Liver (tissue), 9 donors: Measurements from ENCODE around the gene MESD. TPM values are rescaled to one million over a fixed set of nuclear protein-coding genes. Genes with fewer than 3 reads are reported as not detected.

ENCODE experiments used
- DNase-seq: peaks from one replicate; pipeline ENCODE4 v3.0.0-alpha.2; 2017; ENCODE audit warnings: low spot score
- H3K27ac ChIP-seq, 2 donors: one replicate each; pipeline ENCODE4 v1.7.0; 2013; ENCODE audit warnings: inconsistent platforms in 2 of 2, low read length in 2 of 2, control low read depth in 1 of 2, low read depth in 1 of 2, mild to moderate bottlenecking in 1 of 2
- H3K27me3 ChIP-seq, 4 donors: one replicate each; pipeline versions ENCODE4 v1.6.1 to v1.7.0; 2013; ENCODE audit warnings: low read length in 3 of 4, inconsistent platforms in 1 of 4, mild to moderate bottlenecking in 1 of 4, moderate library complexity in 1 of 4; ENCODE audit not compliant: control insufficient read depth in 4 of 4, insufficient read depth in 4 of 4
- H3K36me3 ChIP-seq, 4 donors: one replicate each; pipeline versions ENCODE4 v1.6.1 to v1.7.0; 2013; ENCODE audit warnings: low read length in 3 of 4, mild to moderate bottlenecking in 3 of 4, low read depth in 1 of 4, moderate library complexity in 1 of 4; ENCODE audit not compliant: control insufficient read depth in 4 of 4, insufficient read depth in 3 of 4
- H3K4me1 ChIP-seq, 4 donors: one replicate each; pipeline versions ENCODE4 v1.6.1 to v1.7.0; 2013; ENCODE audit warnings: low read length in 3 of 4, mild to moderate bottlenecking in 3 of 4, moderate library complexity in 1 of 4; ENCODE audit not compliant: control insufficient read depth in 4 of 4, insufficient read depth in 4 of 4
- H3K4me3 ChIP-seq, 3 donors: one replicate each; pipeline versions ENCODE4 v1.6.1 to v1.7.0; 2013; ENCODE audit warnings: low read length in 3 of 3, control low read depth in 1 of 3, low read depth in 1 of 3, mild to moderate bottlenecking in 1 of 3
- H3K9ac ChIP-seq, 2 donors: one replicate each; pipeline ENCODE4 v1.7.0; 2013; ENCODE audit warnings: low read length in 2 of 2, mild to moderate bottlenecking in 2 of 2, moderate library complexity in 2 of 2, control low read depth in 1 of 2, low read depth in 1 of 2
- H3K9me3 ChIP-seq, 4 donors: one replicate each; pipeline versions ENCODE4 v1.6.1 to v1.7.0; 2013; ENCODE audit warnings: low read length in 3 of 4; ENCODE audit not compliant: control insufficient read depth in 4 of 4
- GABPA ChIP-seq, 2 donors: IDR thresholded peaks in 1 of 2; conservative IDR thresholded peaks in 1 of 2; 2 replicates each; pipeline ENCODE4 v1.6.1; 2016; ENCODE audit warnings: antibody characterized with exemption in 2 of 2, mild to moderate bottlenecking in 1 of 2, moderate library complexity in 1 of 2
- NR2F2 ChIP-seq: IDR thresholded peaks from 2 replicates; pipeline ENCODE4 v1.6.1; 2016; ENCODE audit warnings: antibody characterized with exemption
- RAD21 ChIP-seq, 2 donors: IDR thresholded peaks; 2 replicates each; pipeline ENCODE4 v1.6.1; 2016; ENCODE audit warnings: antibody characterized with exemption in 2 of 2, mild to moderate bottlenecking in 2 of 2
- RXRA ChIP-seq, 2 donors: IDR thresholded peaks; 2 replicates each; pipeline ENCODE4 v1.6.1; 2017 to 2018; ENCODE audit warnings: antibody characterized with exemption in 2 of 2, mild to moderate bottlenecking in 1 of 2
- TAF1 ChIP-seq: conservative IDR thresholded peaks from 2 replicates; pipeline ENCODE4 v1.6.1; 2016; ENCODE audit warnings: antibody characterized with exemption, mild to moderate bottlenecking
- YY1 ChIP-seq: IDR thresholded peaks from 2 replicates; pipeline ENCODE4 v1.6.1; 2016; ENCODE audit warnings: antibody characterized with exemption, mild to moderate bottlenecking
- WGBS: extraction: QIAGEN DNeasy Blood & Tissue Kit; methylation state at CpG from one replicate; pipeline ENCODE4 v1.1.7; 2013; 5-methylcytosine and 5-hydroxymethylcytosine counted together
- polyA plus RNA-seq, 2 donors: library from polyadenylated mRNA; stranded (reverse) in 1 of 2; unstranded in 1 of 2; fragments of 200-250 nt in 1 of 2; fragments of >200 nt in 1 of 2; fragmentation: Nextera tagmentation in 1 of 2; extraction: Ambion mirVana in 1 of 2; gene quantifications; one replicate each; pipeline versions ENCODE4 v1.2.1 to v1.2.3, GENCODE V29; 2013 to 2015
- total RNA-seq, 2 donors: library from RNA; depleted of rRNA; stranded (reverse); fragments of >200 nt; gene quantifications; one replicate each; pipeline ENCODE4 v1.2.3, GENCODE V29; 2014
- TF ChIP-seq, protein P1 (sequence below): IDR thresholded peaks from 2 replicates; pipeline ENCODE4 v1.6.1; 2016; ENCODE audit warnings: antibody characterized with exemption
- TF ChIP-seq, protein P2 (sequence below): IDR thresholded peaks from 2 replicates; pipeline ENCODE4 v1.6.1; 2016; ENCODE audit warnings: antibody characterized with exemption
- donor health status: healthy.
- donor health status: healthy.
- donor health status: healthy.
- donor health status: healthy.
- donor health status: healthy.

The MESD gene
- total and polyA plus RNA-seq, 4 donors, result 15.3 to 24.0 (median 17.0) TPM

DNA sequence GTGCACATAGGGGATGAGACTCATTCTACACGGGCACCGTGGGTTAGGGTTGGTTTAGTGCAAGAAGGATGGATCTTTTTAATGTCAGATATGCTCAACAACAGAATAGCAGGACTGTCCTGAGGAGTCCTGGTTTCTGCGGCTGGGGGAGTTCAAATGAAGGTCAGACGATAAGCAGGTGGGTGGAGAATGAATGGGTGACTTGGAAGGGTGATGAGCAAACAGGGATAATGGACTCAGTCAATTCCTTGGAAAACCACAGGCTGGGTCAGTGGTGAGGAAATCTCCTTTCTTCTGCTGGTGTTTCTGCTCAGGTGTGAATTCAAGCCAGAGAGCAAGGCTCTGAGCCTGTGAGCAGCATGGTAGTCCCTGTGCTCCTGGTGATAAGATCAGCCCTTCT, 59.9 kb downstream of the MESD start:
- Histone ChIP-seq H3K36me3 (no peaks in the 10 kb centered on the region), H3K27me3 (no peaks in the 10 kb centered on the region), H3K4me1 (no peaks in the 10 kb centered on the region), H3K9me3 (no peaks in the 10 kb centered on the region), H3K4me3 (no peak overlapping the region), H3K9ac (no peak overlapping the region), H3K27ac (no peak overlapping the region)
- TF ChIP-seq, protein P1, sequence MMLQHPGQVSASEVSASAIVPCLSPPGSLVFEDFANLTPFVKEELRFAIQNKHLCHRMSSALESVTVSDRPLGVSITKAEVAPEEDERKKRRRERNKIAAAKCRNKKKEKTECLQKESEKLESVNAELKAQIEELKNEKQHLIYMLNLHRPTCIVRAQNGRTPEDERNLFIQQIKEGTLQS, result no peak
- TF ChIP-seq NR2F2 (no peak), TAF1 (no peak)
- TF ChIP-seq, protein P2, sequence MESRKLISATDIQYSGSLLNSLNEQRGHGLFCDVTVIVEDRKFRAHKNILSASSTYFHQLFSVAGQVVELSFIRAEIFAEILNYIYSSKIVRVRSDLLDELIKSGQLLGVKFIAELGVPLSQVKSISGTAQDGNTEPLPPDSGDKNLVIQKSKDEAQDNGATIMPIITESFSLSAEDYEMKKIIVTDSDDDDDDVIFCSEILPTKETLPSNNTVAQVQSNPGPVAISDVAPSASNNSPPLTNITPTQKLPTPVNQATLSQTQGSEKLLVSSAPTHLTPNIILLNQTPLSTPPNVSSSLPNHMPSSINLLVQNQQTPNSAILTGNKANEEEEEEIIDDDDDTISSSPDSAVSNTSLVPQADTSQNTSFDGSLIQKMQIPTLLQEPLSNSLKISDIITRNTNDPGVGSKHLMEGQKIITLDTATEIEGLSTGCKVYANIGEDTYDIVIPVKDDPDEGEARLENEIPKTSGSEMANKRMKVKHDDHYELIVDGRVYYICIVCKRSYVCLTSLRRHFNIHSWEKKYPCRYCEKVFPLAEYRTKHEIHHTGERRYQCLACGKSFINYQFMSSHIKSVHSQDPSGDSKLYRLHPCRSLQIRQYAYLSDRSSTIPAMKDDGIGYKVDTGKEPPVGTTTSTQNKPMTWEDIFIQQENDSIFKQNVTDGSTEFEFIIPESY, result no peak
- 90% methylated on average over 4 of the region's 4 CpGs for WGBS
- DNase-seq, result no peak

DNA sequence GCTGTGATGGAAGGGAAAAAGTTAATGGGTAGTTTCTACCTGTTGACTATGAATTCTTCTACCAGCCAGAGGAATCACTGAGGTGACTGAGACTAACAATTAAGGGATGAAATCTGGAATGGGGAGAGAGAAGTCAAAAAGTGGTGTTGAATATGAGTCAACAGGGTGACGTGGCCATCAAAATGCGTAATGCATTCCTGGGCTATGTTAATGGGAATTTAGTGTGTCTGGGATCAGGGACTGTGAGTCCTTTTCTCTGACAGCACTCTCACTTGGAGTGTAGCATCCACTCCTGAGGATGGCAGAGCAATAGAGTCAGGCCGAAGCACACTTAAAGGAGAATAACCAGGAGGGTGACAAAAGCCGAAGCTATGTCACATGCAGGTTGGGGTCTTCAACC, 60.4 kb downstream of the MESD start:
- no peak overlapping the region for H3K4me3 ChIP-seq
- no peaks in the 10 kb centered on the region for H3K27me3 ChIP-seq
- H3K4me1 ChIP-seq, result no peaks in the 10 kb centered on the region
- no peaks in the 10 kb centered on the region for H3K9me3 ChIP-seq
- H3K9ac ChIP-seq, result no peak overlapping the region
- no peak for DNase-seq
- no peak overlapping the region for H3K27ac ChIP-seq
- over 99% methylated on average over 4 of the region's 4 CpGs for WGBS
- TF ChIP-seq RAD21 (IDR thresholded peaks at IDR 0.05) (no peak), YY1 (no peak)
- H3K36me3 ChIP-seq, result no peaks in the 10 kb centered on the region

DNA sequence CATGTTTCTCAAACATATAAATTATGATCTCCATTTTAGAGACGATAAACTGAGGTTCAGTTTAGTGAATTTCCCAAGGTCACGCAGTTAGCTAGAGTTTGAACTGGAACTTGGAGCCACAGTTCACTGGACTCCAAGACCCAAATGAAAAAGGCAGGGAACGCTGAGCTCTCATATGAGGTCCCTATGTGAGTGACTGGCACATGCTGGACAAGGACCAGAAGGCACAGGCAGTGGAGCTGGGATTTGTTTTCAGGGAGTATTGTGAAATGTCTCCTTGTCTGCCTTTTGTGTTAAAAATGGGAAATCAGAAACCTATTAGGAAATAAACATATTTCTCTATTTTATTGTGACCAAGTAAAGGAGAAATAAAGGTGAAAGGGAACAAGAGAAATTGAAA, 63.5 kb downstream of the MESD start:
- no peak overlapping the region for H3K9ac ChIP-seq
- no peaks in the 10 kb centered on the region for H3K27me3 ChIP-seq
- no peaks in the 10 kb centered on the region for H3K4me1 ChIP-seq
- H3K27ac ChIP-seq, result no peak overlapping the region
- 96% methylated on average over 3 of the region's 3 CpGs for WGBS
- H3K4me3 ChIP-seq, result no peak overlapping the region
- TF ChIP-seq, protein P1, result no peak
- TF ChIP-seq GABPA (IDR thresholded peaks at IDR 0.05 in 1 of 2, conservative IDR thresholded peaks at IDR 0.05 in 1 of 2) (no peak), YY1 (no peak), RXRA (IDR thresholded peaks at IDR 0.05) (no peak)
- TF ChIP-seq, protein P2, result no peak
- H3K9me3 ChIP-seq, result no peaks in the 10 kb centered on the region
- no peaks in the 10 kb centered on the region for H3K36me3 ChIP-seq
- DNase-seq, result no peak
